DND-41 (cell line): ENCODE results near the gene DLG1.

Source experiments
- ATAC-seq: fragments of 200-7000 bp; cut with Tn5 transposase; 3 replicates; pipeline ENCODE4 v1.9.1; 2021; ENCODE audit warnings: low read depth; ENCODE audit not compliant: insufficient read depth
- DNase-seq: peaks from one replicate; pipeline ENCODE4 v3.0.0-alpha.2; 2020
- H2AFZ ChIP-seq: 2 replicates; pipeline ENCODE4 v1.6.0; 2012; ENCODE audit warnings: low read depth, low read length
- H3K27ac ChIP-seq: 2 replicates; pipeline ENCODE4 v1.5.1; 2012; ENCODE audit warnings: low read length, inconsistent platforms
- H3K27me3 ChIP-seq: fragments of 200-600 bp; sonication (generic); 2 replicates; pipeline ENCODE4 v1.6.0; 2012; ENCODE audit warnings: low read length, mild to moderate bottlenecking, inconsistent platforms; ENCODE audit not compliant: insufficient read depth, poor library complexity
- H3K36me3 ChIP-seq: 2 replicates; pipeline ENCODE4 v1.5.1; 2012; ENCODE audit warnings: low read length, inconsistent platforms; ENCODE audit not compliant: insufficient read depth
- H3K4me1 ChIP-seq: 2 replicates; pipeline ENCODE4 v1.5.1; 2012; ENCODE audit warnings: mild to moderate bottlenecking, low read length; ENCODE audit not compliant: insufficient read depth
- H3K4me2 ChIP-seq: 2 replicates; pipeline ENCODE4 v1.6.0; 2012; ENCODE audit warnings: mild to moderate bottlenecking, moderate library complexity, low read length, inconsistent platforms; ENCODE audit not compliant: insufficient read depth
- H3K4me3 ChIP-seq, 2 experiments: fragments of 200-600 bp in 1 of 2; shearing (Covaris generic) in 1 of 2; 2 replicates each; pipeline ENCODE4 v1.5.1; 2012 to 2016; ENCODE audit warnings: inconsistent platforms in 2 of 2, low read length in 2 of 2, mild to moderate bottlenecking in 2 of 2, low read depth in 1 of 2, moderate library complexity in 1 of 2
- H3K79me2 ChIP-seq: 2 replicates; pipeline ENCODE4 v1.6.0; 2012; ENCODE audit warnings: low read length, inconsistent platforms; ENCODE audit not compliant: insufficient read depth
- H3K9ac ChIP-seq: 2 replicates; pipeline ENCODE4 v1.6.0; 2012; ENCODE audit warnings: low read depth, mild to moderate bottlenecking, inconsistent platforms, low read length, moderate library complexity
- H3K9me3 ChIP-seq: 2 replicates; pipeline ENCODE4 v1.5.1; 2012; ENCODE audit warnings: low read length, moderate library complexity, mild to moderate bottlenecking, inconsistent platforms; ENCODE audit not compliant: insufficient read depth, severe bottlenecking
- H4K20me1 ChIP-seq: 2 replicates; pipeline ENCODE4 v1.6.0; 2012; ENCODE audit warnings: low read length; ENCODE audit not compliant: insufficient read depth
- EZH2 ChIP-seq: IDR thresholded peaks from 3 replicates; pipeline ENCODE4 v1.6.1; 2012; ENCODE audit warnings: borderline replicate concordance, low read depth, mild to moderate bottlenecking, moderate library complexity, low read length, inconsistent platforms; ENCODE audit not compliant: severe bottlenecking
- TF ChIP-seq, protein P1 (sequence below): IDR thresholded peaks from 2 replicates; pipeline ENCODE4 v1.5.1; 2012; ENCODE audit warnings: borderline replicate concordance, low read length, moderate library complexity, mild to moderate bottlenecking; ENCODE audit not compliant: poor library complexity, severe bottlenecking; ENCODE audit errors: extremely low read depth

The DLG1 gene

DNA sequence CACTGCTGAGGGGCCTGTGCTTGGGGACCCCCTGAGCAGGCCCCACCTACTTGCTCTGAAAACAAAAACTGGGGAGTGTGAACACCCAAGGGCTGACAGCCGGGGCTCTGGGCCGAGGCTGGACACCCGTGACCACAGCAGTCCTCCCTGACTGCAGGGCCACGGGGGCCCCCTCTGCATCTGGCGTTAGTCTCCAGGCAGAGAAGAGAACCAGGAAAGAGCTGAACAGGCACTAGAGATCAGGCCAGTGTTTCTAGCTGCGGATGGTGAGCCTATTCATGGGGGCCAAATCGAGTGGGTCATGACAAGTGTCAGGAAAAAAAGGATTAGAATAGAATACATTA is 285.9 kb downstream of the DLG1 start:
- Histone ChIP-seq H3K79me2 (no peaks in the 10 kb centered on the region), H3K4me2 (no peak overlapping the region), H3K27ac (no peak overlapping the region), H3K36me3 (no peaks in the 10 kb centered on the region), H2AFZ (no peak overlapping the region), H3K27me3 (no peaks in the 10 kb centered on the region), H3K9ac (no peak overlapping the region), H3K4me3 (no peak overlapping the region), H3K4me1 (no peaks in the 10 kb centered on the region), H3K9me3 (no peaks in the 10 kb centered on the region), H4K20me1 (no peaks in the 10 kb centered on the region)
- TF ChIP-seq, protein P1, sequence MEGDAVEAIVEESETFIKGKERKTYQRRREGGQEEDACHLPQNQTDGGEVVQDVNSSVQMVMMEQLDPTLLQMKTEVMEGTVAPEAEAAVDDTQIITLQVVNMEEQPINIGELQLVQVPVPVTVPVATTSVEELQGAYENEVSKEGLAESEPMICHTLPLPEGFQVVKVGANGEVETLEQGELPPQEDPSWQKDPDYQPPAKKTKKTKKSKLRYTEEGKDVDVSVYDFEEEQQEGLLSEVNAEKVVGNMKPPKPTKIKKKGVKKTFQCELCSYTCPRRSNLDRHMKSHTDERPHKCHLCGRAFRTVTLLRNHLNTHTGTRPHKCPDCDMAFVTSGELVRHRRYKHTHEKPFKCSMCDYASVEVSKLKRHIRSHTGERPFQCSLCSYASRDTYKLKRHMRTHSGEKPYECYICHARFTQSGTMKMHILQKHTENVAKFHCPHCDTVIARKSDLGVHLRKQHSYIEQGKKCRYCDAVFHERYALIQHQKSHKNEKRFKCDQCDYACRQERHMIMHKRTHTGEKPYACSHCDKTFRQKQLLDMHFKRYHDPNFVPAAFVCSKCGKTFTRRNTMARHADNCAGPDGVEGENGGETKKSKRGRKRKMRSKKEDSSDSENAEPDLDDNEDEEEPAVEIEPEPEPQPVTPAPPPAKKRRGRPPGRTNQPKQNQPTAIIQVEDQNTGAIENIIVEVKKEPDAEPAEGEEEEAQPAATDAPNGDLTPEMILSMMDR: no peak
- TF ChIP-seq EZH2: no peak
- DNase-seq (no peak), ATAC-seq (no peak)

DNA sequence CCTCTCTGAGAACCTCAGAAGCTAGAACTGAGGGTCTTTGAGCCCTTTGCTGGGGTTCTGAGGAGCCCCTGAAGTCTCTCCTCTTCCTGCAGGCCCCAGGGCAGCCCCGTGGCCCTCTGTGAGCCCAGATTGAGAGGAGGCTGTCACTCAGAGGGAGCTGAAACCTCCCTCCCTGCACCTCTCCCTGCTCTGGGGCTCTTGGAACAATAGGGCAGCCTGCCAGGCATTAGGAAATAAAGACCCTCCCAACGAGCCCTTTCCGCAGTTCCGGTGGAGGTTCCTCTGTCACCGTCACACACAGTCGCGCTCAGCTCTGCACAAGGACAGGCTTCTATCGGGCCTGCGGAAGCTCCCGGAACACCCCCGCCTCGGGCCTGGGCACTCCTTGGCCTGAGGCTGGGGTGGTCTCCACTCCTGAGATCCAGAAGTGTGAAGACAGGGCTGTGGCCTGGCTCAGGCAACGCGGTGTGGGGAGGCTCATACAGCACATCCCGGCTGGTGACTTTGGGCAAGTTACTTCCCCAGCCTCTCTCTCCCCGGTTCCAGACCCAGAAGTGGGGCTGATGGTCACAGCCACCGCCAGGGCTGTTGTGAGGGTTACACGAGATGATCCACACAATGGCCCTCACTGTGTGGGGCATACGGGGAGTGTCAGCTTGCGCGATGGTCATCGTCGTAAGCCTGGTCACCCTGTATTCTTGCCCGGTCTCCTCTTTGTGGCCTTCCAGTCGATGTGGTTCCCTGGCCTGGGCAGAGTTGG is 286.5 kb downstream of the DLG1 start:
- Histone ChIP-seq H4K20me1 (no peaks in the 10 kb centered on the region), H3K36me3 (no peaks in the 10 kb centered on the region), H3K27me3 (no peaks in the 10 kb centered on the region), H3K4me3 (no peak overlapping the region), H2AFZ (no peak overlapping the region), H3K79me2 (no peaks in the 10 kb centered on the region), H3K4me1 (no peaks in the 10 kb centered on the region), H3K27ac (no peak overlapping the region), H3K9ac (no peak overlapping the region), H3K9me3 (no peaks in the 10 kb centered on the region), H3K4me2 (no peak overlapping the region)
- no peak for DNase-seq
- TF ChIP-seq, protein P1: no peak
- no peak for TF ChIP-seq EZH2
- no peak for ATAC-seq

DNA sequence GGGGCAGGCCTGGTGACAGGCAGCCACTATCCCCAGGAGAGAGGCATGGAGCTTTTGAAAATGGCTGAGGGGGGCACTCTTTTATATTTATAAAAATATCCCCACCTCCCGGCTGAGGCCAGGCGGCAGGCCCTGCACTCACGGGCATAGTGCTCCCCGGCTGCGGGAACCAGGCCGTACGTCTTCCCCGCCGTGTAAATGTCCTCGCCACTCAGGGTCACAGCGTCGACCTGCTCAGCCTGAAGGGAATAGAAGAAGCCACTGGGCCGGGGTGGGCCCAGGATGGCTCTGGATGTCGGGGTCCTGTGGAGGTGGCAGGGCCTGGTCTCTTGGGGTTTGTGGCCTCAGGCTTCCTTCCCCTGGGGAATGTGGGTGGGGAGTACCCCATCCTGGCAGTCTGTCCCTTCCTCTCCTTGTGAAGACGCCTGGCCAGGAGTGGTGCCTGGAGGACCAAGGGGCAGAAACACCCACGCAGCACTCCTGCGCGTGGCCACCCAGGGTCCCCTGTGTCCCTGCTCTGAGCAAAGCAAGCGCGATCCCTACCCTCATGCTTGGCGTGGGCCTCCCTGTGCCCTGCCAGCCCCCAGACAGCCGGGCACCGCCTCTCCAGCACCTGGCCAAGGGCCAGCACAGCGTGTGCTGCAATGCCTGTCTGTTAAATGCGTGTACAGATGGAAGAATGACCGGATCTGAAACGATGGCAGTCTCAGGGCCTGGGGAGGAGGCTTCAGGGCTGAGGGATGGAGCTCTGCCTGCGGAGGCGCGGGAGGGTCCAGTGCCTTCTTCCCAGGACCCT is 287.7 kb downstream of the DLG1 start:
- H3K4me1 ChIP-seq: no peaks in the 10 kb centered on the region
- DNase-seq (no peak), ATAC-seq (no peak)
- TF ChIP-seq EZH2: no peak
- TF ChIP-seq, protein P1: no peak
- H2AFZ ChIP-seq: no peak overlapping the region
- H3K9ac ChIP-seq: no peak overlapping the region
- no peaks in the 10 kb centered on the region for H3K36me3 ChIP-seq
- H3K4me2 ChIP-seq: no peak overlapping the region
- no peak overlapping the region for H3K4me3 ChIP-seq
- H3K9me3 ChIP-seq: no peaks in the 10 kb centered on the region
- H3K27ac ChIP-seq: no peak overlapping the region
- no peaks in the 10 kb centered on the region for H4K20me1 ChIP-seq
- H3K27me3 ChIP-seq: no peaks in the 10 kb centered on the region
- no peaks in the 10 kb centered on the region for H3K79me2 ChIP-seq
